Right renal pelvis (tissue), 4 donors: ENCODE results near the gene KRTAP9-8. TPM values are rescaled to one million over a fixed set of nuclear protein-coding genes. Genes with fewer than 3 reads are reported as not detected.
"Not testable (repeated sequence)": the region's sequence is repeated elsewhere in the genome, so short reads cannot be mapped to it uniquely, and the experiment has no call there.

Source experiments
- DNase-seq, 4 donors: peaks; one replicate each; pipeline ENCODE4 v3.0.0-alpha.2; 2013; ENCODE audit warnings: low read depth in 4 of 4, low spot score in 3 of 4, missing footprints in 1 of 4
- polyA plus RNA-seq, 4 donors: library from polyadenylated mRNA; unstranded; fragments of 120-200 nt; gene quantifications; one replicate each; pipeline ENCODE4 v1.2.1, GENCODE V29; 2013; ENCODE audit not compliant: insufficient read length in 4 of 4

The KRTAP9-8 gene
- polyA plus RNA-seq, 4 donors = not detected

GRCh38 chr17:41255381-41256290 lies 17.8 kb downstream of the KRTAP9-8 start, which contains the start of gene KRTAP9-9:
Gene KRTAP9-9, plus strand, starts transcription at chr17:41255384.
- DNase-seq = not testable (repeated sequence)

- no peak for DNase-seq
Observed at GRCh38 chr17:41256291-41256685, 18.5 kb downstream of the KRTAP9-8 start.

GRCh38 chr17:41258406-41258805 lies 20.6 kb downstream of the KRTAP9-8 start:
- DNase-seq = no peak

- DNase-seq = no peak
Observed at GRCh38 chr17:41263212-41263611, 25.4 kb downstream of the KRTAP9-8 start.

- no peak for DNase-seq
Observed at GRCh38 chr17:41264599-41264998, 26.8 kb downstream of the KRTAP9-8 start.

GRCh38 chr17:41265078-41265477 lies 27.3 kb downstream of the KRTAP9-8 start, which contains the start of gene KRTAP9-6:
Gene KRTAP9-6, plus strand, starts transcription at chr17:41265378. Its CDS starts 0 bp downstream, at chr17:41265378.
- DNase-seq = no peak

GRCh38 chr17:41267711-41268110 lies 29.9 kb downstream of the KRTAP9-8 start:
- no peak for DNase-seq

GRCh38 chr17:41271323-41271722 lies 33.5 kb downstream of the KRTAP9-8 start:
- not testable (repeated sequence) for DNase-seq

GRCh38 chr17:41271858-41272257 lies 34.1 kb downstream of the KRTAP9-8 start:
- no peak for DNase-seq

- not testable (repeated sequence) for DNase-seq
Observed at GRCh38 chr17:41275648-41276190, 37.9 kb downstream of the KRTAP9-8 start, which contains the start of gene KRTAP9-7. Gene KRTAP9-7, plus strand, starts transcription at chr17:41275698. Its CDS starts 0 bp downstream, at chr17:41275698.

- no peak for DNase-seq
Observed at GRCh38 chr17:41278176-41278955, 40.6 kb downstream of the KRTAP9-8 start.

GRCh38 chr17:41284043-41284442 lies 46.2 kb downstream of the KRTAP9-8 start:
- DNase-seq = no peak

GRCh38 chr17:41284546-41284945 lies 46.7 kb downstream of the KRTAP9-8 start:
- DNase-seq = no peak

GRCh38 chr17:41287050-41287449 lies 49.3 kb downstream of the KRTAP9-8 start:
- DNase-seq = no peak

Other genes with a start within 250 kb of the KRTAP9-8 start
- gene KRTAP3-3, start 243.8 kb upstream of the KRTAP9-8 start, polyA plus RNA-seq = not detected
- not detected for gene KRTAP3-2, start 238.1 kb upstream of the KRTAP9-8 start, polyA plus RNA-seq
- not detected for gene KRTAP3-1, start 228.9 kb upstream of the KRTAP9-8 start, polyA plus RNA-seq
- not detected for gene KRTAP1-5, start 210.8 kb upstream of the KRTAP9-8 start, polyA plus RNA-seq
- not detected for gene KRTAP1-4, start 207.8 kb upstream of the KRTAP9-8 start, polyA plus RNA-seq
- not detected for gene KRTAP1-3, start 203.1 kb upstream of the KRTAP9-8 start, polyA plus RNA-seq
- not detected for gene KRTAP1-1, start 196.5 kb upstream of the KRTAP9-8 start, polyA plus RNA-seq
- gene KRTAP2-1, start 190.7 kb upstream of the KRTAP9-8 start, polyA plus RNA-seq = not detected
- not detected for gene KRTAP2-2, start 182.8 kb upstream of the KRTAP9-8 start, polyA plus RNA-seq
- not detected for gene KRTAP2-3, start 177.9 kb upstream of the KRTAP9-8 start, polyA plus RNA-seq
- gene KRTAP2-4, start 172.1 kb upstream of the KRTAP9-8 start, polyA plus RNA-seq = not detected
- gene KRTAP4-7, start 153.8 kb upstream of the KRTAP9-8 start, polyA plus RNA-seq = not detected
- gene KRTAP4-8, start 139.9 kb upstream of the KRTAP9-8 start, polyA plus RNA-seq = not detected
- not detected for gene KRTAP4-16, start 135.8 kb upstream of the KRTAP9-8 start, polyA plus RNA-seq
- gene KRTAP4-9, start 132.6 kb upstream of the KRTAP9-8 start, polyA plus RNA-seq = not detected
- gene KRTAP4-11, start 119.6 kb upstream of the KRTAP9-8 start, polyA plus RNA-seq = not detected
- gene KRTAP4-12, start 113.8 kb upstream of the KRTAP9-8 start, polyA plus RNA-seq = not detected
- gene KRTAP4-6, start 97.5 kb upstream of the KRTAP9-8 start, polyA plus RNA-seq = not detected
- not detected for gene KRTAP4-5, start 88.2 kb upstream of the KRTAP9-8 start, polyA plus RNA-seq
- gene KRTAP4-4, start 77.3 kb upstream of the KRTAP9-8 start, polyA plus RNA-seq = not detected
- gene KRTAP4-3, start 69.8 kb upstream of the KRTAP9-8 start, polyA plus RNA-seq = not detected
- not detected for gene KRTAP4-2, start 59.8 kb upstream of the KRTAP9-8 start, polyA plus RNA-seq
- gene KRTAP4-1, start 53.1 kb upstream of the KRTAP9-8 start, polyA plus RNA-seq = not detected
- gene KRTAP9-1, start 48.1 kb upstream of the KRTAP9-8 start, polyA plus RNA-seq = not detected
- gene KRTAP9-2, start 11.4 kb upstream of the KRTAP9-8 start, polyA plus RNA-seq = not detected
- not detected for gene KRTAP9-3, start 5.5 kb upstream of the KRTAP9-8 start, polyA plus RNA-seq
- gene KRTAP9-4, start 11.7 kb downstream of the KRTAP9-8 start, polyA plus RNA-seq = not detected
- not detected for gene KRTAP9-9, start 17.4 kb downstream of the KRTAP9-8 start, polyA plus RNA-seq
- gene KRTAP9-6, start 27.4 kb downstream of the KRTAP9-8 start, polyA plus RNA-seq = under 1 TPM in 1 of 4 donors, not detected in 3; 0.05 TPM
- not detected for gene KRTAP9-7, start 37.7 kb downstream of the KRTAP9-8 start, polyA plus RNA-seq
- gene KRTAP29-1, start 64.9 kb downstream of the KRTAP9-8 start, polyA plus RNA-seq = not detected
- gene KRTAP16-1, start 71.3 kb downstream of the KRTAP9-8 start, polyA plus RNA-seq = not detected
- not detected for gene KRTAP17-1, start 77.7 kb downstream of the KRTAP9-8 start, polyA plus RNA-seq
- gene KRT33A, start 112.8 kb downstream of the KRTAP9-8 start, polyA plus RNA-seq = not detected
- gene KRT33B, start 131.8 kb downstream of the KRTAP9-8 start, polyA plus RNA-seq = under 1 TPM in 1 of 4 donors, not detected in 3; 0.03 TPM
- not detected for gene KRT34, start 144.3 kb downstream of the KRTAP9-8 start, polyA plus RNA-seq
- not detected for gene KRT31, start 159.6 kb downstream of the KRTAP9-8 start, polyA plus RNA-seq
- gene KRT37, start 186.6 kb downstream of the KRTAP9-8 start, polyA plus RNA-seq = not detected
- not detected for gene KRT38, start 203.0 kb downstream of the KRTAP9-8 start, polyA plus RNA-seq
- not detected for gene KRT32, start 229.4 kb downstream of the KRTAP9-8 start, polyA plus RNA-seq
- gene KRT35, start 243.2 kb downstream of the KRTAP9-8 start, polyA plus RNA-seq = under 1 TPM in 1 of 4 donors, not detected in 3; 0.06 TPM